Uterus (tissue), 4 donors: ENCODE measurements around the gene OTOP2. TPM values are rescaled to one million over a fixed set of nuclear protein-coding genes. Genes with fewer than 3 reads are reported as not detected.

ENCODE experiments used
- DNase-seq, 2 donors: peaks; one replicate each; pipeline ENCODE4 v3.0.0-alpha.2; 2019 to 2020
- H3K27ac ChIP-seq, 2 donors: fragments of 200-600 bp; sonication (generic); 1 replicate in 1 of 2; 2 replicates in 1 of 2; pipeline ENCODE4 v1.5.1; 2016 to 2018
- H3K27me3 ChIP-seq, 2 donors: fragments of 200-600 bp; sonication (generic); one replicate each; pipeline ENCODE4 v1.5.1; 2018 to 2019; ENCODE audit warnings: control low read depth in 1 of 2
- H3K36me3 ChIP-seq, 2 donors: fragments of 200-600 bp; sonication (generic); one replicate each; pipeline ENCODE4 v1.5.1; 2019; ENCODE audit warnings: control low read depth in 1 of 2
- H3K4me1 ChIP-seq, 2 donors: fragments of 200-600 bp; sonication (generic); one replicate each; pipeline ENCODE4 v1.5.1; 2018 to 2019; ENCODE audit warnings: control low read depth in 1 of 2
- H3K4me3 ChIP-seq, 2 donors: fragments of 200-600 bp; sonication (generic); 1 replicate in 1 of 2; 2 replicates in 1 of 2; pipeline ENCODE4 v1.5.1; 2018 to 2019; ENCODE audit warnings: mild to moderate bottlenecking in 1 of 2
- H3K9me3 ChIP-seq, 2 donors: fragments of 200-600 bp; sonication (generic); one replicate each; pipeline ENCODE4 v1.5.1; 2019; ENCODE audit warnings: control low read depth in 1 of 2
- POLR2A ChIP-seq, 2 donors: fragments of 450-650 bp; IDR thresholded peaks; one replicate each; pipeline ENCODE4 v1.6.1; 2016; ENCODE audit warnings: antibody characterized with exemption in 2 of 2, mild to moderate bottlenecking in 1 of 2, moderate library complexity in 1 of 2
- intact Hi-C: fragments of 100-400 bp; cut with DNase I; formaldehyde crosslinking; loops from one replicate; pipeline ENCODE4 v1.15.1; 2023; ENCODE audit warnings: low total_unique reads
- total RNA-seq, 4 donors: library from RNA; depleted of rRNA in 3 of 4; stranded (reverse); fragments of >200 nt in 3 of 4; gene quantifications; one replicate each; pipeline versions ENCODE4 v1.1.0 to v1.2.4, GENCODE V29; 2014 to 2023
- TF ChIP-seq, protein P1 (sequence below), 4 experiments: fragments of 200-600 bp in 2 of 4; fragments of 450-650 bp in 2 of 4; sonication (generic) in 2 of 4; IDR thresholded peaks; one replicate each; pipeline ENCODE4 v1.5.1; 2016 to 2019; ENCODE audit warnings: antibody characterized with exemption in 4 of 4, mild to moderate bottlenecking in 2 of 4, moderate library complexity in 1 of 4
- donor health status: DM: yes; HTN: yes; CAD: no.

OTOP2 gene
- total RNA-seq, 4 donors from 2014 or later: 0.46 TPM; not detected in 3

DNA sequence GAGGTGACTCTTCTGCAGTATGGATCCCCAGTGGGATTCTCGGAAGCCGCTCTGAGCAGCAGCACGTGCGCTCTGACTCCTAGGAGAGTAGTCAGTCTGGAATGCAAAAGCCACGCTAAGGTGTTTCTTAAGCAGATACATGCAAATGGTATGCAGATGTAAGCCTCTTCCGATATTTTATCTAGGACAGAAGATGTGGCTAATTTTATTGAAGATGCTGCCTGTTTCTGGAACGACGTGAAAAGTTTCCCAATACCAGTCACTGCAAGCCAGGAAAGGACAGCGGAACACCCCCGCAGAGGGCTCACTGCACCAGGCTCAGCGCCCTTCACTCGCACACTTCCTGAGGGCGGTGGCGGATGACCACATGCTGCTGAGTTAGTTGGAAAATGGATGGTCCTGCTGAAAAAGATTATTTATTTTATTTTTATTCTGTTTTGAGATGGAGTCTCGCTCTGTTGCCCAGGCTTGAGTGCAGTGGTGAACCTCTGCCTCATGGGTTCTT lies 40.8 kb upstream of the OTOP2 start:
- H3K36me3 ChIP-seq: no peaks in the 10 kb centered on the region
- H3K27ac ChIP-seq: no peak overlapping the region
- no peaks in the 10 kb centered on the region for H3K4me1 ChIP-seq
- DNase-seq: no peak
- intact Hi-C loops: no loop called here
- no peak for TF ChIP-seq POLR2A (IDR thresholded peaks at IDR 0.05)
- TF ChIP-seq, protein P1, sequence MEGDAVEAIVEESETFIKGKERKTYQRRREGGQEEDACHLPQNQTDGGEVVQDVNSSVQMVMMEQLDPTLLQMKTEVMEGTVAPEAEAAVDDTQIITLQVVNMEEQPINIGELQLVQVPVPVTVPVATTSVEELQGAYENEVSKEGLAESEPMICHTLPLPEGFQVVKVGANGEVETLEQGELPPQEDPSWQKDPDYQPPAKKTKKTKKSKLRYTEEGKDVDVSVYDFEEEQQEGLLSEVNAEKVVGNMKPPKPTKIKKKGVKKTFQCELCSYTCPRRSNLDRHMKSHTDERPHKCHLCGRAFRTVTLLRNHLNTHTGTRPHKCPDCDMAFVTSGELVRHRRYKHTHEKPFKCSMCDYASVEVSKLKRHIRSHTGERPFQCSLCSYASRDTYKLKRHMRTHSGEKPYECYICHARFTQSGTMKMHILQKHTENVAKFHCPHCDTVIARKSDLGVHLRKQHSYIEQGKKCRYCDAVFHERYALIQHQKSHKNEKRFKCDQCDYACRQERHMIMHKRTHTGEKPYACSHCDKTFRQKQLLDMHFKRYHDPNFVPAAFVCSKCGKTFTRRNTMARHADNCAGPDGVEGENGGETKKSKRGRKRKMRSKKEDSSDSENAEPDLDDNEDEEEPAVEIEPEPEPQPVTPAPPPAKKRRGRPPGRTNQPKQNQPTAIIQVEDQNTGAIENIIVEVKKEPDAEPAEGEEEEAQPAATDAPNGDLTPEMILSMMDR (IDR thresholded peaks at IDR 0.05): no peak
- H3K4me3 ChIP-seq: no peak overlapping the region
- no peaks in the 10 kb centered on the region for H3K9me3 ChIP-seq
- H3K27me3 ChIP-seq: no peaks in the 10 kb centered on the region

DNA sequence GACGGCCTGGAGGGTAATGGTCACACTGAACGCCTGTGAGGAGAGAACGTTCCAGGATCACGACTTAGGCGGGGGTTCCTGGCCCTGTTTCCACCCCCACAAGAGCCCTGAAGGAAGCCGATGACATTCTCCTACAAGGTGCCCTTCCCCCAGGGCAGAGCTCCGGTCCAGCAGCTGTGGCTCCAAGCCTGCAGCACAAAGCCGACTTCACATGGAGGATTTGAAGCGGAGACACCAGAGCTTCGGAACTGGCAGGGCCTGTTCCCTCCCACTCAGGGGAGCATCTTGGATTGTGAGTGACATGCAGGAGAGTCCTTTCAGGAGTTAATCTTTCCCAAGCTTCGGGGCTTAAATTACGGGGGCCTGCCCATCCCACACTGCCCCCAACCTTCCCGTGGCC lies 35.6 kb upstream of the OTOP2 start:
- intact Hi-C loops: no loop called here
- no peaks in the 10 kb centered on the region for H3K36me3 ChIP-seq
- H3K27ac ChIP-seq: no peak overlapping the region
- DNase-seq: no peak
- no peaks in the 10 kb centered on the region for H3K9me3 ChIP-seq
- H3K4me3 ChIP-seq: no peak overlapping the region
- peaks cover 0 to 4% of the 10 kb centered on the region in 2 donors for H3K4me1 ChIP-seq
- H3K27me3 ChIP-seq: peaks cover 4 to 9% of the 10 kb centered on the region in 2 donors
- TF ChIP-seq POLR2A (IDR thresholded peaks at IDR 0.05): no peak
- TF ChIP-seq, protein P1 (IDR thresholded peaks at IDR 0.05): no peak

DNA sequence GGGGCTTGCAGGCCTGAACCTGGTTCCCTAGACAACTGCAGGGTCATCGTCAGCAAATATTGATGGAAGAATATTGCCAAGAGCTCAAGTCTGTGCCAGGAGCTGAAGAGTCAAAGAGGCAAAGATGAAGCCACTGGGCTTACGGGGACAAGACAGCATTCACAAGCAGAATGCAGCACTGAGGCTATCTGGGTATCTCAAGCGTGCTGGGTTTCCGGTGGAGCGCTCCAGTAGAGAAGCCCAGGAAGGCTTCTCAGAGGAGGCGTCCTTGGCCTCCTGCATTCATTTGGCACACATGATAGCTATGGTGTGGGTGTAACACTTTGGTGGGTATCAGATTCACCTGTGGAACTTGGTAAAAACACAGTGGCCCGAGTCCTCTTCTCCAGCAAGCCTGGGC lies 33.5 kb upstream of the OTOP2 start:
- Histone ChIP-seq H3K27ac (no peak overlapping the region), H3K27me3 (peaks cover 4 to 9% of the 10 kb centered on the region in 2 donors), H3K4me3 (no peak overlapping the region), H3K4me1 (peaks cover 0 to 7% of the 10 kb centered on the region in 2 donors), H3K36me3 (no peaks in the 10 kb centered on the region), H3K9me3 (no peaks in the 10 kb centered on the region)
- no peak for DNase-seq
- TF ChIP-seq, protein P1 (IDR thresholded peaks at IDR 0.05): no peak
- no peak for TF ChIP-seq POLR2A (IDR thresholded peaks at IDR 0.05)
- intact Hi-C loops: no loop called here

DNA sequence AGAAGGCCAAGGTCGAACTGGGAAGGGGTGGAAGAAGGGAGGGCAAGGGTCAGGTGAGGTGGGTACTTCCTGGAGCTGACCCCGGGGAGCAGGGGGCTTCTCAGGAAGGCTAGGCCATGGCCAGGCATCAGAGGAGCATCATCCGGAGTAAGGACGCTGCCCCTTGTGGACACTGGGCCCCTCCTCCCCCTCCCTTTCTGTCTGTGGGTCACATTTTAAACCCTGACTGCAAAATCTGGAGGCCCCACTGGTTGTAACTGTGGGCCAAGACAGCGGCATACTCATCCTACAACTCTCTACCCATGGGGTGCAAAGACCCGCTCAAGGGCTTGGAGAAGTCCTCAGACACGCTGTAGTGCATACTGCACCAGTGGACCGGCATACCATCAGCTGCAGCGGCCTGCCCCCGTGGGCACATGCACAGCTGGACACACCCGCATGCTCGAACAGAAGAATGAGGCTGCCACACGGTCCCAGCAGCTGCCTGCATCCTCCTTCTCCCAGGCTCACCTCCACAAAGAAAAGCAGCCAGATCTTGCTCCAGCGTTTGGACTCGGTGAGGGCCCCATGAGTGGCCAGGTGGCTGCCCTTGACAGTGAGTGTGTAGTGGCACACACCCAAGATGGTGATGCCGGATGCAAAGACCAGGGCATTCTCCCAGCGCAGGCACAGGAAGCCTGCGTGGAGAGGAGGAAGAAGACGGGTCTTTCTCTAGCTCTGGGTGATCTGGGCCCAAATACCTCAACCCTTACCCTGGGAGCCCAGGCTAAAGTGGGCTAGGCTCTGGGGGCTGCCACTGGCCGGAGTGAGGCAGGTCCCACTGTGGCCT lies 31.8 kb upstream of the OTOP2 start:
- TF ChIP-seq POLR2A (IDR thresholded peaks at IDR 0.05): no peak
- TF ChIP-seq, protein P1 (IDR thresholded peaks at IDR 0.05): no peak
- peaks cover 0 to 7% of the 10 kb centered on the region in 2 donors for H3K4me1 ChIP-seq
- H3K9me3 ChIP-seq: no peaks in the 10 kb centered on the region
- no peak for DNase-seq
- no peak overlapping the region for H3K4me3 ChIP-seq
- no peaks in the 10 kb centered on the region for H3K36me3 ChIP-seq
- H3K27me3 ChIP-seq: peaks cover 4 to 9% of the 10 kb centered on the region in 2 donors
- intact Hi-C loops: no loop called here
- H3K27ac ChIP-seq: no peak overlapping the region
